HG03342 (cell line): Measurements from ENCODE around the gene GOLGA6B.
"Not testable (repeated sequence)": the region's sequence is repeated elsewhere in the genome, so short reads cannot be mapped to it uniquely, and the experiment has no call there.

ENCODE experiments used
- ATAC-seq: cut with Tn5 transposase; IDR thresholded peaks from one replicate; pipeline ENCODE4 v1.9.1; 2021; ENCODE audit warnings: mild to moderate bottlenecking, moderate library complexity; ENCODE audit not compliant: unreplicated experiment

GOLGA6B gene

GRCh38 chr15:72663931-72664330, 9.4 kb downstream of the GOLGA6B start:
- ATAC-seq, result not testable (repeated sequence)

- not testable (repeated sequence) for ATAC-seq
Observed at GRCh38 chr15:72665706-72666105, 11.2 kb downstream of the GOLGA6B start.

- ATAC-seq, result not testable (repeated sequence)
Observed at GRCh38 chr15:72669803-72670202, 15.3 kb downstream of the GOLGA6B start.

GRCh38 chr15:72670656-72671352, 16.3 kb downstream of the GOLGA6B start:
- ATAC-seq, result peak; percentile 80

- no peak for ATAC-seq
Observed at GRCh38 chr15:72671525-72671924, 17.0 kb downstream of the GOLGA6B start.

GRCh38 chr15:72676838-72677237, 22.3 kb downstream of the GOLGA6B start:
- ATAC-seq, result no peak

- ATAC-seq, result no peak
Observed at GRCh38 chr15:72680931-72681330, 26.4 kb downstream of the GOLGA6B start.

GRCh38 chr15:72682772-72683171, 28.3 kb downstream of the GOLGA6B start:
- no peak for ATAC-seq

- ATAC-seq, result no peak
Observed at GRCh38 chr15:72685301-72685924, 30.9 kb downstream of the GOLGA6B start.

GRCh38 chr15:72685925-72686794, 31.7 kb downstream of the GOLGA6B start, which contains the start of the genes BBS4 and HIGD2B:
Gene BBS4 (plus strand): TSS chr15:72686207. CDS start chr15:72686228, 21 bp downstream.
Gene HIGD2B (minus strand): TSS chr15:72686182. CDS start chr15:72676374, 9,808 bp downstream.
- ATAC-seq, result peak; percentile 94

- no peak for ATAC-seq
Observed at GRCh38 chr15:72688697-72689096, 34.2 kb downstream of the GOLGA6B start.

- no peak for ATAC-seq
Observed at GRCh38 chr15:72690938-72691337, 36.4 kb downstream of the GOLGA6B start.

GRCh38 chr15:72698938-72699337, 44.4 kb downstream of the GOLGA6B start:
- ATAC-seq, result no peak

- no peak for ATAC-seq
Observed at GRCh38 chr15:72700076-72700475, 45.6 kb downstream of the GOLGA6B start.

- ATAC-seq, result no peak
Observed at GRCh38 chr15:72706266-72706665, 51.8 kb downstream of the GOLGA6B start.

- not testable (repeated sequence) for ATAC-seq
Observed at GRCh38 chr15:72708551-72709303, 54.2 kb downstream of the GOLGA6B start.
